Left cardiac atrium (tissue), 4 donors: Measurements from ENCODE around the gene LAMA5. TPM values are rescaled to one million over a fixed set of nuclear protein-coding genes. Genes with fewer than 3 reads are reported as not detected.

Experiments used
- ATAC-seq, 2 donors: fragments of 200-7000 bp; cut with Tn5 transposase; one replicate each; pipeline ENCODE4 v1.9.1; 2020; ENCODE audit warnings: mild to moderate bottlenecking in 2 of 2, moderate library complexity in 2 of 2
- DNase-seq: peaks from one replicate; pipeline ENCODE4 v3.0.0-alpha.2; 2020
- intact Hi-C, 2 donors: fragments of 100-400 bp; cut with DNase I; formaldehyde crosslinking; loops; one replicate each; pipeline versions ENCODE4 v1.14.1 to v1.15.1; 2022 to 2023
- total RNA-seq, 2 donors: library from RNA; stranded (reverse); fragmentation: NEBNext Ultra II Directional; extraction: Animal tissue kit (Norgen Biotek cat#: 25700); gene quantifications; one replicate each; pipeline ENCODE4 v1.2.1, GENCODE V29; 2021
- donor health status: DM: no; HTN: yes; CAD: no.
- donor health status: DM: no; HTN: yes; CAD: no; lungs with severe emphysema.
- donor health status: DM: yes; HTN: yes; CAD: no.
- donor health status: Dilated cardiomyopathy.

LAMA5 gene
- total RNA-seq, 2 donors from 2014 or later, result 70.4 to 113 TPM

- DNase-seq (peak; percentile 22), ATAC-seq (no peak)
- intact Hi-C loops, result loop anchor here in 1 of 2 donors (5.0 kb wide), 1 partner anchor 48 kb away; no protein-coding TSS in a partner anchor
These were observed 12.2 kb downstream of the LAMA5 start for GRCh38 chr20:62354811-62355341.

GRCh38 chr20:62354031-62354808 is 12.9 kb downstream of the LAMA5 start:
- intact Hi-C loops, result loop anchor here in 1 of 2 donors (5.0 kb wide), 1 partner anchor 47 kb away; no protein-coding TSS in a partner anchor
- no peak for ATAC-seq
- DNase-seq, result no peak

- DNase-seq, result no peak
- ATAC-seq, result no peak
- intact Hi-C loops, result loop anchor here in 1 of 2 donors (5.0 kb wide), 1 partner anchor 46 kb away; no protein-coding TSS in a partner anchor
These were observed 13.7 kb downstream of the LAMA5 start for GRCh38 chr20:62353289-62354030.

GRCh38 chr20:62352402-62353288 is 14.5 kb downstream of the LAMA5 start:
- DNase-seq, result peak; percentile 87
- intact Hi-C loops, result loop anchor here in 1 of 2 donors (5.0 kb wide), 1 partner anchor 45 kb away; no protein-coding TSS in a partner anchor

GRCh38 chr20:62351469-62352401 is 15.4 kb downstream of the LAMA5 start:
- DNase-seq (no peak), ATAC-seq (no peak)
- intact Hi-C loops, result loop anchor here in 1 of 2 donors (5.0 kb wide), 1 partner anchor 44 kb away; no protein-coding TSS in a partner anchor

More at GRCh38 chr20:62352402-62353288, 14.5 kb downstream of the LAMA5 start:
- ATAC-seq, result peak; percentile 36 to 70

- DNase-seq, result no peak
- no peak for ATAC-seq
- intact Hi-C loops, result loop anchor here in 1 of 2 donors (5.0 kb wide), 1 partner anchor 44 kb away; no protein-coding TSS in a partner anchor
These were observed 16.3 kb downstream of the LAMA5 start for GRCh38 chr20:62350629-62351422.

- intact Hi-C loops, result loop anchor here in 1 of 2 donors (5.0 kb wide), 1 partner anchor 43 kb away; no protein-coding TSS in a partner anchor
- no peak for DNase-seq
These were observed 16.9 kb downstream of the LAMA5 start for GRCh38 chr20:62350098-62350628.

GRCh38 chr20:62349556-62350097 is 17.5 kb downstream of the LAMA5 start:
- no peak for DNase-seq
- intact Hi-C loops, result loop anchor here in 1 of 2 donors (5.0 kb wide), 1 partner anchor 42 kb away; no protein-coding TSS in a partner anchor
- ATAC-seq, result no peak

More at GRCh38 chr20:62350098-62350628, 16.9 kb downstream of the LAMA5 start:
- ATAC-seq, result no peak

GRCh38 chr20:62348604-62349003 is 18.5 kb downstream of the LAMA5 start:
- intact Hi-C loops, result no loop called here
- DNase-seq (no peak), ATAC-seq (no peak)

GRCh38 chr20:62347445-62347844 is 19.7 kb downstream of the LAMA5 start:
- ATAC-seq, result no peak

GRCh38 chr20:62347151-62347404 is 20.0 kb downstream of the LAMA5 start:
- ATAC-seq, result no peak
- no peak for DNase-seq
- intact Hi-C loops, result no loop called here

More at GRCh38 chr20:62347445-62347844, 19.7 kb downstream of the LAMA5 start:
- intact Hi-C loops, result no loop called here
- no peak for DNase-seq

- no peak for ATAC-seq
These were observed 20.5 kb downstream of the LAMA5 start for GRCh38 chr20:62346398-62347150.

GRCh38 chr20:62345681-62346370 is 21.3 kb downstream of the LAMA5 start:
- no peak for DNase-seq
- ATAC-seq, result no peak

More at GRCh38 chr20:62346398-62347150, 20.5 kb downstream of the LAMA5 start:
- intact Hi-C loops, result no loop called here
- no peak for DNase-seq

GRCh38 chr20:62344782-62345181 is 22.3 kb downstream of the LAMA5 start:
- DNase-seq, result no peak
- no peak for ATAC-seq
- intact Hi-C loops, result no loop called here

More at GRCh38 chr20:62345681-62346370, 21.3 kb downstream of the LAMA5 start:
- intact Hi-C loops, result no loop called here

- ATAC-seq (no peak), DNase-seq (no peak)
- intact Hi-C loops, result no loop called here
These were observed 23.0 kb downstream of the LAMA5 start for GRCh38 chr20:62344092-62344491.
